Suprapubic skin (tissue), 4 donors: ENCODE measurements around the gene EML4. TPM values are rescaled to one million over a fixed set of nuclear protein-coding genes. Genes with fewer than 3 reads are reported as not detected.

Experiments
- DNase-seq, 2 donors: peaks; one replicate each; pipeline ENCODE4 v3.0.0-alpha.2; 2019; ENCODE audit warnings: low spot score in 2 of 2
- H3K27ac ChIP-seq: fragments of 200-600 bp; sonication (generic); one replicate; pipeline ENCODE4 v1.5.1; 2019
- H3K27me3 ChIP-seq: fragments of 200-600 bp; sonication (generic); one replicate; pipeline ENCODE4 v1.5.1; 2019
- H3K36me3 ChIP-seq: fragments of 200-600 bp; sonication (generic); one replicate; pipeline ENCODE4 v1.5.1; 2019
- H3K4me1 ChIP-seq: fragments of 200-600 bp; sonication (generic); one replicate; pipeline ENCODE4 v1.5.1; 2019
- H3K4me3 ChIP-seq: fragments of 200-600 bp; sonication (generic); one replicate; pipeline ENCODE4 v1.5.1; 2019; ENCODE audit warnings: mild to moderate bottlenecking
- H3K9me3 ChIP-seq: fragments of 200-600 bp; sonication (generic); one replicate; pipeline ENCODE4 v1.5.1; 2019
- EP300 ChIP-seq: sonication (generic); formaldehyde crosslinking; IDR thresholded peaks from one replicate; pipeline ENCODE4 v1.6.1; 2017; ENCODE audit warnings: antibody characterized with exemption
- POLR2A ChIP-seq, 2 donors: fragments of 450-650 bp; IDR thresholded peaks; one replicate each; pipeline ENCODE4 v1.6.1; 2017; ENCODE audit warnings: antibody characterized with exemption in 2 of 2, mild to moderate bottlenecking in 2 of 2, moderate library complexity in 2 of 2
- POLR2AphosphoS5 ChIP-seq, 3 donors: sonication (generic); formaldehyde crosslinking; IDR thresholded peaks; one replicate each; pipeline ENCODE4 v1.6.1; 2017; ENCODE audit warnings: antibody characterized with exemption in 3 of 3
- WGBS: methylation state at CpG from one replicate; pipeline ENCODE4 v1.1.5; 2018; 5-methylcytosine and 5-hydroxymethylcytosine counted together
- total RNA-seq, 4 donors: library from RNA; depleted of rRNA; stranded (reverse); fragments of >200 nt; gene quantifications; one replicate each; pipeline ENCODE4 v1.1.0, GENCODE V29; 2016
- TF ChIP-seq, protein P1 (sequence below), 2 donors: fragments of 200-600 bp in 1 of 2; fragments of 450-650 bp in 1 of 2; sonication (generic) in 1 of 2; IDR thresholded peaks; one replicate each; pipeline ENCODE4 v1.5.1; 2016 to 2019; ENCODE audit warnings: antibody characterized with exemption in 2 of 2, mild to moderate bottlenecking in 1 of 2, moderate library complexity in 1 of 2

Gene EML4
- total RNA-seq, 4 donors from 2014 or later: 38.9 to 67.1 (median 43.3) TPM

DNA sequence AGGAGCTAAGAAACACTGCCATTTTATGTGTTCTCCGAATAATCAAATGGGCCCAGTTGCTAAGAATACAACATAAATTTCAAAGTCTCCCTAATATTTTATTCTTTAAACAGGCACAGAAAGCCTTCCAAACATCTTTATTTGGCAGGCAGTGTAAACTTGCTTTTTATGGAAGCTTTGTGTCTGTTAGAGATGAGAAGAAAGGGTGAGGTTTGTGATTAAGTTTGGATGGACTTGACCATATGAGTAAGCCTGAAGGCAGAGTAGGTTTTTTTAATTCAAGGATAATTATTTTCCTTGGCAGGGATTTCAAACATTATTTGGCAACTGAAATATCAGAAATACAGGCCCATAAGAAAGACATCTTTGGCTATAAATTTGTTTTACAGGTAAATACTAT lies 129.0 kb downstream of the EML4 start:
- Histone ChIP-seq H3K4me3 (no peak overlapping the region), H3K4me1 (peaks cover 7% of the 10 kb centered on the region), H3K36me3 (peaks cover 49% of the 10 kb centered on the region), H3K27me3 (no peaks in the 10 kb centered on the region), H3K27ac (no peak overlapping the region), H3K9me3 (no peaks in the 10 kb centered on the region)
- WGBS: 68% methylated on average over 1 of the region's 1 CpG
- TF ChIP-seq POLR2A (IDR thresholded peaks at IDR 0.05) (no peak), POLR2AphosphoS5 (IDR thresholded peaks at IDR 0.05) (no peak), EP300 (no peak)
- TF ChIP-seq, protein P1, sequence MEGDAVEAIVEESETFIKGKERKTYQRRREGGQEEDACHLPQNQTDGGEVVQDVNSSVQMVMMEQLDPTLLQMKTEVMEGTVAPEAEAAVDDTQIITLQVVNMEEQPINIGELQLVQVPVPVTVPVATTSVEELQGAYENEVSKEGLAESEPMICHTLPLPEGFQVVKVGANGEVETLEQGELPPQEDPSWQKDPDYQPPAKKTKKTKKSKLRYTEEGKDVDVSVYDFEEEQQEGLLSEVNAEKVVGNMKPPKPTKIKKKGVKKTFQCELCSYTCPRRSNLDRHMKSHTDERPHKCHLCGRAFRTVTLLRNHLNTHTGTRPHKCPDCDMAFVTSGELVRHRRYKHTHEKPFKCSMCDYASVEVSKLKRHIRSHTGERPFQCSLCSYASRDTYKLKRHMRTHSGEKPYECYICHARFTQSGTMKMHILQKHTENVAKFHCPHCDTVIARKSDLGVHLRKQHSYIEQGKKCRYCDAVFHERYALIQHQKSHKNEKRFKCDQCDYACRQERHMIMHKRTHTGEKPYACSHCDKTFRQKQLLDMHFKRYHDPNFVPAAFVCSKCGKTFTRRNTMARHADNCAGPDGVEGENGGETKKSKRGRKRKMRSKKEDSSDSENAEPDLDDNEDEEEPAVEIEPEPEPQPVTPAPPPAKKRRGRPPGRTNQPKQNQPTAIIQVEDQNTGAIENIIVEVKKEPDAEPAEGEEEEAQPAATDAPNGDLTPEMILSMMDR (IDR thresholded peaks at IDR 0.05): no peak
- DNase-seq: no peak

DNA sequence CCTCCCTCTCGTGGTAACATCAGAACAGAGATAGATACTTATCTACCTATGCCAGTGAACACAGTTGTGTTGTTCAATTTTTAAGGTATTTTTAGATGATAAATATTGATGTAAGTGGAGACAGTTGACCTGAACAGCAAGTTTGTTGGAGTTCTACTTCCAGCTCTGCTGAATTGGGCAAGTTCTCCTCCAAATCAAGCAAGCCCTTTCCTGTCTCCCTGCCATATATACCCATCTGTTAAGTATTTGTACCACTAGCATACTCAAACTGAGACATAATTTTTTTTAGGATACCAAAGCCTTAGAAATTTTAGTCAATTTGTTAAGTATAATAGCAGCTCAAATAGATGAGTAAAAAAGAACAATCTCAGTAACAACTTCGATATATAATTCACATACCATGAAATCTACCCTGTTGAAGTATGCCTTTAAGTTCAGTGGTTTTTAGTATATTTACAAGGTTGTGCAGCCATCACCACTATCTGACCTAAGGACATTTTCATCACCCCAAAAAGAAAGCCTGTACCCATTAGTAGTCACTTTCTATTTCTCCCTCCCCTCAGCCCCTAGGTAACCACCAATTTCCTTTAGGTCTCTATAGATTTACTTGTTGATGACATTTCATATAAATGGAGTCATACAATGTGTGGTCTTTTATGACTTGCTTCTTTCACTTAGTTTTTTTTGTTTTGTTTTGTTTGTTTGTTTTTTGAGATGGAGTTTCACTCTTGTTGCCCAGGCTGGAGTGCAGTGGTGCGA lies 130.0 kb downstream of the EML4 start:
- Histone ChIP-seq H3K27ac (no peak overlapping the region), H3K36me3 (peaks cover 56% of the 10 kb centered on the region), H3K27me3 (no peaks in the 10 kb centered on the region), H3K9me3 (no peaks in the 10 kb centered on the region), H3K4me1 (peaks cover 7% of the 10 kb centered on the region), H3K4me3 (no peak overlapping the region)
- DNase-seq: no peak
- 89% methylated on average over 3 of the region's 3 CpGs for WGBS
- TF ChIP-seq EP300: no peak

DNA sequence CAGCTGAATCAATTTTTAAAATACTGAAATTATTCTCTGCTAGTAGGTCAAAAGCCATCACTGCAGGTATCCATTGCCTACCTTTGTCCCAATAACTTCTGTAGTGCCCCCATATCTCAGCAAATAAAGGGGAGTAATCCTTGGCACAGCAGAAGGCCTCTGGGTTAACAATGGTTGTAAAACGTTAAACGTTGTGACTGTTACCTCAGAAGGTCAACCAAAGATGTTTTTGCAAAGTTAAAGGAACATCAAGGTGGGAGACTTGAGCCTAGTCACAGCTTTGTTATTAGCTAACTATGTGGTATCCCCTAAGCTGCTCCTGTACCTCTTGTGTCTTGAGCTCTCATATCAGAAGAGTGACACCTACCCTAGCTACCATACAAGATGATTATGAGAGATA lies 131.4 kb downstream of the EML4 start:
- DNase-seq: no peak
- TF ChIP-seq EP300: no peak
- TF ChIP-seq, protein P1 (IDR thresholded peaks at IDR 0.05): no peak
- TF ChIP-seq POLR2A (IDR thresholded peaks at IDR 0.05): no peak
- TF ChIP-seq POLR2AphosphoS5 (IDR thresholded peaks at IDR 0.05): no peak
- 81% methylated on average over 2 of the region's 2 CpGs for WGBS
- Histone ChIP-seq H3K27me3 (no peaks in the 10 kb centered on the region), H3K36me3 (peaks cover 56% of the 10 kb centered on the region), H3K9me3 (no peaks in the 10 kb centered on the region), H3K4me3 (no peak overlapping the region), H3K27ac (no peak overlapping the region), H3K4me1 (peaks cover 7% of the 10 kb centered on the region)

DNA sequence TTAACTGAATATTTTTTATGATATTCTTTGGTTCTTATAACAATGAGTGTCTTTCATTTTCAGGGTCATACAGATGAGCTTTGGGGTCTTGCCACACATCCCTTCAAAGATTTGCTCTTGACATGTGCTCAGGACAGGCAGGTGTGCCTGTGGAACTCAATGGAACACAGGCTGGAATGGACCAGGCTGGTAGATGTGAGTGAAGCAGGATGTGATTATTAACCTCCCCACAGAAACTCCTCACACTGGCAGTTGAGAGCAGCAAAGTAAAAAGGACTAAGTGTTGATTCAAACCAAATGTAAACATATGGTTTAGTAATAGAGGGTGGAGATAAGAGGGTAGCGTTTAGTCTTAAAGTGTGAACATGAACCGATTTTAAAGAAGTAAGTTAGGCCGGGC lies 134.1 kb downstream of the EML4 start:
- Histone ChIP-seq H3K27ac (no peak overlapping the region), H3K27me3 (no peaks in the 10 kb centered on the region), H3K4me1 (no peaks in the 10 kb centered on the region), H3K9me3 (no peaks in the 10 kb centered on the region), H3K36me3 (peaks cover 57% of the 10 kb centered on the region), H3K4me3 (no peak overlapping the region)
- TF ChIP-seq POLR2AphosphoS5 (IDR thresholded peaks at IDR 0.05): no peak
- no peak for TF ChIP-seq POLR2A (IDR thresholded peaks at IDR 0.05)
- no peak for TF ChIP-seq EP300
- TF ChIP-seq, protein P1 (IDR thresholded peaks at IDR 0.05): no peak
- no peak for DNase-seq
- 92% methylated on average over 3 of the region's 3 CpGs for WGBS

DNA sequence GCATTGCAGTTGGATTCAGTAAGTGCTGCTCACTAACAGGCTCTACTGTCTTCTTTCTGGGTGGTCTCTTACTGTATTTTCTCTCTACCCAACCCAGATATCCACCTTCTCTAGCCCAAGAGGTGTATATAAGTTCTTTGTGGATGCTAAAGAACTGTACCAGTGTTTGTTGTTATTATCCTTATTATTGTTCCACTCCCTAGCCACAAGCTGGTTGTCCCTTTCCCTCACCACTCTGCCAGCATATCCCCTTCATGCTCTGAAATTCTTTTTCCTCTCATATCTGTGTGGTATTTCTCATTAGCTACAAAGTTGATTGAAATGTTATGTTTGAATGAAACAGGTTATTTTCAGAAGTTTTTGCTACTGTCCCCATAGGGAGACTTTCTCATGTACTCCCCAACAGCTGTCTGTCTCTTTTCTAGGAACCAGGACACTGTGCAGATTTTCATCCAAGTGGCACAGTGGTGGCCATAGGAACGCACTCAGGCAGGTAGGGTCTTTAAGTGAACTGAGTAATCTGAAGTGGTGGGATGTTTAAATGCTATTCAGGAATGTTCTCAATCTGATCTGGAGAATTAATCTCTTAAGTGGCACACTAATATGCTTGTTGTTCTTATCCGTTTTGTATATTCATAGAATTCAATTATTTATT lies 135.0 kb downstream of the EML4 start:
- Histone ChIP-seq H3K9me3 (no peaks in the 10 kb centered on the region), H3K4me3 (no peak overlapping the region), H3K4me1 (no peaks in the 10 kb centered on the region), H3K27me3 (no peaks in the 10 kb centered on the region), H3K27ac (no peak overlapping the region), H3K36me3 (peaks cover 57% of the 10 kb centered on the region)
- TF ChIP-seq EP300: no peak
- no peak for DNase-seq
- WGBS: 94% methylated on average over 2 of the region's 2 CpGs

DNA sequence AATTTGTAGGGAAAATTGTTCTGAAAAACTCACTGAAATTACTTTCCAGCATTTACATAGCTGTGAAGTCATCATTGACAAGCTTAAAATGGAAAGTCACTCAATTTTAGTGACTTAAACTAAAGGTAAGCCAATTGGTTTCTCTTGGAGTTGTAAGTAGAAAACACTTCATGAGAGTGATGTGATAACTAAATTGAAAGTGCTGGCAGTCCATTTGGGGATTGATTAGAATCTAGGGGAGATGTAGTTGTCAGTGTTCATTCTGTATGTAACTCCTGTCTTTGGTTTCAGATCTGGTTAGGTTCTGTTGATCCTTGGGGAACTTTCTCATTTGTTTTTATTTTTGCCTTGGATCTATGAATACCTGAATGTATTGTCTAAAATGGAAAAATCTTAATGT lies 138.0 kb downstream of the EML4 start:
- Histone ChIP-seq H3K36me3 (peaks cover 45% of the 10 kb centered on the region), H3K9me3 (no peaks in the 10 kb centered on the region), H3K27me3 (no peaks in the 10 kb centered on the region), H3K4me1 (no peaks in the 10 kb centered on the region), H3K4me3 (no peak overlapping the region), H3K27ac (no peak overlapping the region)
- DNase-seq: no peak
- TF ChIP-seq, protein P1 (IDR thresholded peaks at IDR 0.05): no peak
- TF ChIP-seq POLR2AphosphoS5 (IDR thresholded peaks at IDR 0.05) (no peak), EP300 (no peak), POLR2A (IDR thresholded peaks at IDR 0.05) (no peak)
